Measurements from ENCODE around the gene CYSTM1. TPM values are rescaled to one million over a fixed set of nuclear protein-coding genes. Genes with fewer than 3 reads are reported as not detected.

Gene CYSTM1
- total RNA-seq, 1 donor: 5.6 TPM

- H3K27me3 ChIP-seq (ENCODE audit: insufficient read depth, low read length): no peaks in the 10 kb centered on the region
- H3K4me1 ChIP-seq (ENCODE audit: insufficient read depth, low read length): peaks cover 61% of the 10 kb centered on the region
- no peaks in the 10 kb centered on the region for H3K9me3 ChIP-seq (ENCODE audit: low read depth, low read length)
- H3K4me3 ChIP-seq (ENCODE audit: low read length): no peak overlapping the region
These were observed 80.6 kb downstream of the CYSTM1 start for GRCh38 chr5:140255460-140256157.

GRCh38 chr5:140256726-140257125 is 81.7 kb downstream of the CYSTM1 start:
- Histone ChIP-seq H3K4me3 (ENCODE audit: low read length) (no peak overlapping the region), H3K9me3 (ENCODE audit: low read depth, low read length) (no peaks in the 10 kb centered on the region), H3K27me3 (ENCODE audit: insufficient read depth, low read length) (no peaks in the 10 kb centered on the region), H3K4me1 (ENCODE audit: insufficient read depth, low read length) (peaks cover 59% of the 10 kb centered on the region)

- no peak overlapping the region for H3K4me3 ChIP-seq (ENCODE audit: low read length)
- H3K9me3 ChIP-seq (ENCODE audit: low read depth, low read length): no peaks in the 10 kb centered on the region
- peaks cover 50% of the 10 kb centered on the region for H3K4me1 ChIP-seq (ENCODE audit: insufficient read depth, low read length)
- H3K27me3 ChIP-seq (ENCODE audit: insufficient read depth, low read length): no peaks in the 10 kb centered on the region
These were observed 83.0 kb downstream of the CYSTM1 start for GRCh38 chr5:140258016-140258415.

- no peaks in the 10 kb centered on the region for H3K27me3 ChIP-seq (ENCODE audit: insufficient read depth, low read length)
- no peak overlapping the region for H3K4me3 ChIP-seq (ENCODE audit: low read length)
- peaks cover 41% of the 10 kb centered on the region for H3K4me1 ChIP-seq (ENCODE audit: insufficient read depth, low read length)
- no peaks in the 10 kb centered on the region for H3K9me3 ChIP-seq (ENCODE audit: low read depth, low read length)
These were observed 83.9 kb downstream of the CYSTM1 start for GRCh38 chr5:140258873-140259272.

GRCh38 chr5:140259500-140259899 is 84.5 kb downstream of the CYSTM1 start:
- H3K9me3 ChIP-seq (ENCODE audit: low read depth, low read length): no peaks in the 10 kb centered on the region
- no peak overlapping the region for H3K4me3 ChIP-seq (ENCODE audit: low read length)
- H3K4me1 ChIP-seq (ENCODE audit: insufficient read depth, low read length): peaks cover 35% of the 10 kb centered on the region
- H3K27me3 ChIP-seq (ENCODE audit: insufficient read depth, low read length): no peaks in the 10 kb centered on the region

GRCh38 chr5:140260089-140260656 is 85.2 kb downstream of the CYSTM1 start:
- Histone ChIP-seq H3K4me3 (ENCODE audit: low read length) (no peak overlapping the region), H3K9me3 (ENCODE audit: low read depth, low read length) (no peaks in the 10 kb centered on the region), H3K27me3 (ENCODE audit: insufficient read depth, low read length) (no peaks in the 10 kb centered on the region), H3K4me1 (ENCODE audit: insufficient read depth, low read length) (peaks cover 32% of the 10 kb centered on the region)

GRCh38 chr5:140261403-140262171 is 86.6 kb downstream of the CYSTM1 start:
- H3K4me1 ChIP-seq (ENCODE audit: insufficient read depth, low read length): peaks cover 29% of the 10 kb centered on the region
- no peaks in the 10 kb centered on the region for H3K9me3 ChIP-seq (ENCODE audit: low read depth, low read length)
- no peak overlapping the region for H3K4me3 ChIP-seq (ENCODE audit: low read length)
- H3K27me3 ChIP-seq (ENCODE audit: insufficient read depth, low read length): no peaks in the 10 kb centered on the region

- peaks cover 35% of the 10 kb centered on the region for H3K4me1 ChIP-seq (ENCODE audit: insufficient read depth, low read length)
- H3K4me3 ChIP-seq (ENCODE audit: low read length): no peak overlapping the region
- no peaks in the 10 kb centered on the region for H3K9me3 ChIP-seq (ENCODE audit: low read depth, low read length)
- no peaks in the 10 kb centered on the region for H3K27me3 ChIP-seq (ENCODE audit: insufficient read depth, low read length)
These were observed 87.2 kb downstream of the CYSTM1 start for GRCh38 chr5:140262221-140262620.

GRCh38 chr5:140262839-140263238 is 87.9 kb downstream of the CYSTM1 start:
- no peaks in the 10 kb centered on the region for H3K9me3 ChIP-seq (ENCODE audit: low read depth, low read length)

GRCh38 chr5:140265845-140266244 is 90.9 kb downstream of the CYSTM1 start:
- Histone ChIP-seq H3K27me3 (ENCODE audit: insufficient read depth, low read length) (no peaks in the 10 kb centered on the region), H3K4me1 (ENCODE audit: insufficient read depth, low read length) (peaks cover 31% of the 10 kb centered on the region), H3K9me3 (ENCODE audit: low read depth, low read length) (no peaks in the 10 kb centered on the region), H3K4me3 (ENCODE audit: low read length) (no peak overlapping the region)

More at GRCh38 chr5:140262839-140263238, 87.9 kb downstream of the CYSTM1 start:
- Histone ChIP-seq H3K27me3 (ENCODE audit: insufficient read depth, low read length) (no peaks in the 10 kb centered on the region), H3K4me1 (ENCODE audit: insufficient read depth, low read length) (peaks cover 39% of the 10 kb centered on the region), H3K4me3 (ENCODE audit: low read length) (no peak overlapping the region)

GRCh38 chr5:140266471-140267200 is 91.6 kb downstream of the CYSTM1 start:
- no peaks in the 10 kb centered on the region for H3K27me3 ChIP-seq (ENCODE audit: insufficient read depth, low read length)
- H3K4me3 ChIP-seq (ENCODE audit: low read length): no peak overlapping the region
- peaks cover 23% of the 10 kb centered on the region for H3K4me1 ChIP-seq (ENCODE audit: insufficient read depth, low read length)
- no peaks in the 10 kb centered on the region for H3K9me3 ChIP-seq (ENCODE audit: low read depth, low read length)

- Histone ChIP-seq H3K4me1 (ENCODE audit: insufficient read depth, low read length) (peaks cover 20% of the 10 kb centered on the region), H3K27me3 (ENCODE audit: insufficient read depth, low read length) (no peaks in the 10 kb centered on the region), H3K4me3 (ENCODE audit: low read length) (no peak overlapping the region), H3K9me3 (ENCODE audit: low read depth, low read length) (no peaks in the 10 kb centered on the region)
These were observed 92.2 kb downstream of the CYSTM1 start for GRCh38 chr5:140267201-140267540.

GRCh38 chr5:140267559-140268018 is 92.6 kb downstream of the CYSTM1 start:
- Histone ChIP-seq H3K27me3 (ENCODE audit: insufficient read depth, low read length) (no peaks in the 10 kb centered on the region), H3K9me3 (ENCODE audit: low read depth, low read length) (no peaks in the 10 kb centered on the region), H3K4me1 (ENCODE audit: insufficient read depth, low read length) (peaks cover 22% of the 10 kb centered on the region), H3K4me3 (ENCODE audit: low read length) (no peak overlapping the region)

GRCh38 chr5:140270008-140270407 is 95.0 kb downstream of the CYSTM1 start:
- H3K4me3 ChIP-seq (ENCODE audit: low read length): no peak overlapping the region
- no peaks in the 10 kb centered on the region for H3K9me3 ChIP-seq (ENCODE audit: low read depth, low read length)
- peaks cover 43% of the 10 kb centered on the region for H3K4me1 ChIP-seq (ENCODE audit: insufficient read depth, low read length)
- no peaks in the 10 kb centered on the region for H3K27me3 ChIP-seq (ENCODE audit: insufficient read depth, low read length)

- H3K4me3 ChIP-seq (ENCODE audit: low read length): no peak overlapping the region
- H3K9me3 ChIP-seq (ENCODE audit: low read depth, low read length): no peaks in the 10 kb centered on the region
These were observed 98.5 kb downstream of the CYSTM1 start for GRCh38 chr5:140273401-140273877.

More at GRCh38 chr5:140273401-140273877, 98.5 kb downstream of the CYSTM1 start:
- H3K27me3 ChIP-seq (ENCODE audit: insufficient read depth, low read length): no peaks in the 10 kb centered on the region
- H3K4me1 ChIP-seq (ENCODE audit: insufficient read depth, low read length): peaks cover 33% of the 10 kb centered on the region

Data from mononuclear cell (primary cell).